ENCODE measurements around the gene CENPV. TPM values are rescaled to one million over a fixed set of nuclear protein-coding genes. Genes with fewer than 3 reads are reported as not detected.

Gene CENPV
- total RNA-seq, 1 donor from 2014 or later: 14.2 TPM

DNA sequence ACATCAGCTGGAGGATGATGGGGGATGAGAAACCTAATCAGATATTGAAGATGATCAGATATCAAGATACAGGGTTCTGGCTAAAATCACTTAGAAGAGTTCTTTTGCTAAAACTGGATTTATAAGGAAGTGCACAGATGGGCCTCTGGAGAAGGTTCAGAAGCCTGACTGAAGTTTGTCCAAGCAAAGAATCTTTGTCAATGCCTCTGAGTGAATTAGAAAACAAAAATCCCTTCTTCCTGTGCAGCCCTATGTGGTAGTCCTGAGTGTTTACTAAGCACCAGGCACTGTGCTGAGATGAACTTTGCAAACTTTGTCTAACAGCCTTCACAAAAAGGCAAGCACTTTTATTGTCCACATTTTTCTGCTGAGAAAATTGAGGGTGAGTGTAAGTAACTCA, 11.4 kb upstream of the CENPV start:
- intact Hi-C loops (cut with micrococcal nuclease): loop anchor here (10.0 kb wide), 1 partner anchor 160 kb away; no protein-coding TSS in a partner anchor
- DNase-seq (no peak), ATAC-seq (no peak)

DNA sequence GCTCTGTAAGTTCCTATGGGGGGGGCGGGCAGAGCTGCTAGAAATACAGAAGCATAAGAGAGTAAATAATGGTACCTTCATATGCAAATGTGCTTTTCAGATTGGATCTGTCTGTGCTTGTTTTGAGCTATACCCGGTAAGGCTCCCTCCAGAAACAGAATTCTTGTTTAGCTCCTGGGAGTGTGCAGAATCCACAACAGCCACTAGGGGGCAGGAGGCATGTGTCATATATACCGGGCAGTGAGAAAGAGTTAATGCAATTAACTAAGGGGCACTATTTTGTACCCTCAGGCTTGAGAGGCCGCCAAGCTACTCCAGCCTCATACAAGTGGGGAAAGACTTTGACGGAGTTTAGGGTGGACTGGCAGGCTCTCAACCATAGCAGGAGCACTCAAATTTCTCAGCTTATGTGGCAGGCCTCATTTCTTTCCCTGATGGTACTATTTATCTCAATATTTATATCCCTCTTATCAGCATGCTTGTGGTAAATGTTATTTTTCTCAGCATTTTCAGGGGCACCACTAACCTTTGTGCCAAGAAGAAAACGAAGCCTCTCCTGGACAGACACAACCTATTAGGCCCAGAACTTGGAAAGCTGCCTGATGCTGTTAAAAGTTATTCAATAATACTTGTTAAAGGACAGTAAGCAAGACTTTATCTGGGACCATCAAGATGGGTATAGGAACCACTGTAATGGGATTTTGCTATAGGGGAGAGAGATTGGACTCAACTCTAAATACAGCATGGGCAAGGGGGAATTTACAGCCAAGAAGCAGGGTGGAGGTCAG, 10.7 kb upstream of the CENPV start:
- ATAC-seq (peak; percentile 89), DNase-seq (peak; percentile 77)
- intact Hi-C loops (cut with micrococcal nuclease): loop anchor here (10.0 kb wide), 1 partner anchor 161 kb away; no protein-coding TSS in a partner anchor

DNA sequence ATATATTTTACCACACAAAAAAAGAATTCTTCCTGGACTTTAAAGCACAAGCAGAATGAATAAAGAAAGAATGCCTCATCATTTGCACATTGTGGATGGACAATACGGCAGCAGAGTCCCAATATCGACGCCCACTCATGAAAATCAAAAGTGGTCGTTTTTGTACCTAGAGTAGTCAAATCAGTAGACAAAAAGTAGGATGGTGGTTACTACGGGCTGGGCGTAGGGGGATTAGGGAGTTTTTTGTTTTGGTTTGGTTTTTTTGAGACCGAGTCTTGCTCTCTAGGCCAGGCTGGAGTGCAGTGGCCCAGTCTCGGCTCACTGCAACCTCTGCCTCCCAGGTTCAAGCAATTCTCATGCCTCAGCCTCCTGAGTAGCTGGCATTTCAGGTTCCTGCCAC, 8.6 kb upstream of the CENPV start:
- DNase-seq (no peak), ATAC-seq (no peak)
- intact Hi-C loops (cut with micrococcal nuclease): loop anchor here (10.0 kb wide), 1 partner anchor 163 kb away; no protein-coding TSS in a partner anchor

DNA sequence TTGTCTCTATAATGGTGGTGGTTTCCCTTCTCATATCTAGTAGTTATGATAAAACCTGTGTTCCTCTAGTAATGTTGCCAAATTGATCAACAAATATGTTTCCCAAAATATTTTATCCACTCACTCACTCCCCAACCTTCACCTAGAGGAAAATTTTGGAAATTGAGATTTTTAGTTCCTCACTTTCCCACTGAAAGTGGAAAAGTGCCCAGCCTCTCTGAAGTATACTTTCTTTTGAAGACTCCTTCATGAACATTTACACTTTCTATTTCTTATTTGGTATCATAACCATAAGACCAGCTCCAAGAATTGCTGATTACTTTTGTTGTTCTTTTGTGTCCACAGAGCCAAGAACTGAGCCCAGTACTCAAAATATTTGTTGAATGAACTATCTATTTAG, 5.1 kb upstream of the CENPV start:
- DNase-seq (no peak), ATAC-seq (no peak)
- intact Hi-C loops (cut with micrococcal nuclease): no loop called here

DNA sequence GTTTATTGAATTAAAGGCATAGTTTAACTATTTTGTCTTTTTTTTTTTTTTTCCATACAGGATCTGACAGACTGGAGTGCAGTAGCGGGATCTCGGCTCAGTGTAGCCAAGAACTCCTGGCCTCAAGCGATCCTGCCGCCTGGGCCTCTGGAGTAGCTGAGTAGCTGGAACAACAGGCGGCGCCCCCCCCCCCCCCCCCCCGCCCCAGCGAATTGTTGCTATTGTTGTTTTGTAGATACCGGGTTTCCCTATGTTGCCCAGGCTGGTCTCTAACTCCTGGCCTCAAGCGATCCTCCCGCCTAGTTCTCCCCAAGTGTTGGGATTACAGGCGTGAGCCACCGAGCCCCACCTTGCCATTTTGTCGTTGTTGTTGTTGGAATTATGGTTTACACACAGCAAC, 1.3 kb upstream of the CENPV start:
- DNase-seq (no peak), ATAC-seq (no peak)
- intact Hi-C loops (cut with micrococcal nuclease): no loop called here

DNA sequence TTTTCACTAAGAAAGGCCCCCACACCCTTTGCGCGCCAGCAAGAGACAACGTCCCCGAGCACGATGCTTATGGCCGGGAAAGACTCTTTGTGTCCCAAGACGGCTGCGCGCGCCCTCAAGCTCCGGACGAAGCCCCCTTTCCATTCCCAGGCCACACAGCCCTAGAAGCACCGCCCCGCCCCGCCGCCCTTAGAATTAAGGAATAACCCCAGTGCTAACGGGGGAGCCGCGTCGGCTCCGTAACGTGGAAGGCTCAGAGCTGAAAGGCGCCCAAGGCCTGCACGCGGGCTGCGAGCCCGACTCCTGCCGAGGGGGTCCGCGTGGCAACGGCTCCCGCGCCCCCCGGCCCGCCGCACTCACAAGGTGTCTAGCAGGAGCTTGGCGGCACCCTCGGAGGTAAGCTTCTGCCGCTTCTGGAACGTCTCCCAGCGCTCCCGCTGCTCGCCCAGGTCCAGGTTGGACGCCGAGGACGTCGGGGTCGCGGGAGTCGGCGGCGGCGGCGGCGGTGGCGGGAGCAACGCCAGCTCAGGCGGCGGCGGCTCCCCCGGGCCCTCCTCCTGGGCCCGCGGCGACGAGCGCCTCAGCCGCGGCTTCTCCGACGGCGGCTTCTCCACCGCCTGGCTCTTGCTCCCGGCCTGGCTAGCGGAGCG, 477 bp downstream of the CENPV start:
- ATAC-seq: peak; percentile 69
- intact Hi-C loops (cut with micrococcal nuclease): no loop called here
- peak; percentile 39 for DNase-seq

DNA sequence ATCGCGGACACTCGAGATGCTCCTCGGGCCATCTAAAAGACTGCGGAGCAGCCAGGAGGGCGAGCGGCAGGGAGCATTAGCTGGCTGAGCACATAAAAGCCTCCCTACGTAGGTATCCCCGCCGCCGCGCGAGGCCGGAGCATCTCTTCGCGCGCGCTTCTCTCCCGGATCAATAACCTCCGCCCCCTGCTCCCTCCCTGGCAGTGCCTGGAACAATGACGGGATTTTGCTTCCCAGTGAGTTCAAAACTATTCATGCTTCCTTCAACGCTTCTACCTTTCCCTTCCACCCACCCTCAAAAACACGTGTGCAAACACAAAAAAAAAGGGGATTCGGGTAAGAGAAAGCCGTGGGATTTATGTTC, 984 bp downstream of the CENPV start:
- intact Hi-C loops (cut with micrococcal nuclease): no loop called here
- DNase-seq: peak; percentile 40
- ATAC-seq: peak; percentile 47

DNA sequence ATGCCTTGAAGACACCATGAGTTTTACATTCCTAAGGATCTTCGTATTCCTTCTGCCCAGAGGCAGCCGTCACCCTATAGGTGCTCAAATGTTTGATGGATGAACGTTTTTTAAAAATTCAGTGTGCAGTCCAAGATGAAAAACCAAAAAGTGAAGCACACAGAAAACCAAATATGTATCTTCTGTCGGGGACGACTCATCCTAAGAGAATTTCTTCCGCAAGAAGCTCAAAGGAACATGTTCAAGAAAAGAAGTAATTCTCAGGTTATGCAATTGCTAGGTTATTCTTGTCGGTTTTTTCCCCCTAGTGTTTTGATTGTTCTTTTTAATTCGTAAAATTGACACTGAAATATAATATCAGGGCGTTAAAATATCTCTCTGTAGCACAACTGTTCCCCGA, 1.4 kb downstream of the CENPV start:
- no peak for ATAC-seq
- DNase-seq: no peak
- intact Hi-C loops (cut with micrococcal nuclease): no loop called here

DNA sequence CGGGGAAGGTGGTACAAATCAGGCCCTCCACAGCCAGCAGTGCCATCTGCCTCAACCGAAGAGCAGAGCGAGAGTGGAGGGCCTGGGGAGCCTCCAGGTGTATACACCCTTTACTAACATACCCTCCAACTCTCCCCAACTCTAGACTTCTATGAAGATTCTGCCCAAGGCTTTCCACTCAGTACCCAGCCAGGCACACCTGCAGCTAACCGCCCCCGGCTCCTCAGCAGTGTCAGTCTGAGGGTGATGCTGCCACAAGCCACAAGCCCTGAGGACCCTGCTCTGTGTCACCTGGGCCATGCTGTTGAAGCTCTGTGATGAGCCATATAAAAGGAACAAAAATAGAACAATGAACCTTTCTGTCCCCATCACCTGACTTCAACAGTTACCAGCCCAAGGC, 3.8 kb downstream of the CENPV start:
- no peak for ATAC-seq

DNA sequence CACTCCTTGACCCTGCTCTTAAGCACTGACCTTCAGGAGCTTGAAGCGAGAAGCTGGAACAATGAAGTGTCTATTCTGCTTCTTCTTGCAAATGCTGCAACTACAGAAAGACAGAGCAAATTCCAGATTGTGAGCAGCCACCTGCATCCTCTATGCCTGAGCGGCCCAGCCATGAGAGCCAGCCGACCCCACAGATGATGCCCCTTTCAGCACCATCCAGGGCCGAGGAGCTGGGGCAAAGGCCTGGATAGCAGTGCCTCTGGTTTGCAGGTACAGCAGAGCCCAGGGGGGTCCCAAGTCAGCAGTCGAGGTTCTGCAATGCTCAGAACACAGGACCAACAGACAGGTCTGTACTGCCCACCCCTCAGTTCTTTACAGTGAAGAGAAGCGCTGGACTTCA, 4.7 kb downstream of the CENPV start:
- ATAC-seq: no peak
- DNase-seq: no peak
- intact Hi-C loops (cut with micrococcal nuclease): no loop called here

More for the DNA sequence above, 3.8 kb downstream of the CENPV start:
- intact Hi-C loops (cut with micrococcal nuclease): no loop called here
- no peak for DNase-seq

DNA sequence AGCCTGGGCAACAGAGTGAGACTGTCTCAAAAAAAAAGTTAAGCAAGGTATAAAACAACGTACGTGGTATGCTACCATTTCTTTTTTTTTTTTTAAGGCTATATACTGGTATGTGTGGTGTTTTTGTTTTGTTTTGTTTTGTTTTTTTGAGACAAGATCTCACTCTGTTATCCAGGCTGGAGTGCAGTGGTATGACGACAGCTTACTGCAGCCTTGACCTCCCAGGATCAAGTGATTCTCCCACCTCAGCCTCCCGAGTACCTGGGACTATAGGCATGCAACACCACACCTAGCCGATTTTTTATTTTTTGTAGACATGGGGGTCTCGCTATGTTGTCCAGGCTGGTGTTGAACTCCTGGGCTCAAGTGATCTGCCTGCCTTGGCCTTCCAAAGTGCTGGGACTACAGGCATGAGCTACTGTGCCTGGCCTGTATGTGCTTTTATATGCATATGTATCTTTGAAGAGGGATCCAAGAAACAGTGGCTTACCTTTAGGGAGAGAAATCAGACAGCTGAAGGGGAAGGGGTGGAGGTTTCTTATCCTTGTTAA, 6.5 kb downstream of the CENPV start:
- ATAC-seq (no peak), DNase-seq (no peak)
- intact Hi-C loops (cut with micrococcal nuclease): no loop called here

DNA sequence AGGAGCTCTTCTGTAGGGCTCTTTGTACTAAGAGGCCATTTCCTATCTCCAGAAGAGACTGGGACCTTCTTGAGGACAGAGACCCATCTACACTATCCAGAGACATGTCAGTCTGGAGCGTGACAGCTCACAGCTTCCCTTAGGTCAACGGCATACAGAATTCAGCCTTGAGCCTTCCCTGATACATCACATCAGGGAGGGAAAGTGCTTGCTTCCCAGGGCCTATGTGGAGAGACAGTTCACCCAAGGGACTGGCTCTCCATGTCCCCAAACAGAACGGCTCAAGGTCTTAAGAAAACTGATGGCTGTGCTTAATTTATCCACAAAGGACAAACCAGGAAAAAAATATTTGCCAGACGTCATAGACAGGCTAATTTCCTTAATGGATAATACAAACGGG, 7.7 kb downstream of the CENPV start:
- DNase-seq: no peak
- intact Hi-C loops (cut with micrococcal nuclease): no loop called here
- ATAC-seq: peak; percentile 68

DNA sequence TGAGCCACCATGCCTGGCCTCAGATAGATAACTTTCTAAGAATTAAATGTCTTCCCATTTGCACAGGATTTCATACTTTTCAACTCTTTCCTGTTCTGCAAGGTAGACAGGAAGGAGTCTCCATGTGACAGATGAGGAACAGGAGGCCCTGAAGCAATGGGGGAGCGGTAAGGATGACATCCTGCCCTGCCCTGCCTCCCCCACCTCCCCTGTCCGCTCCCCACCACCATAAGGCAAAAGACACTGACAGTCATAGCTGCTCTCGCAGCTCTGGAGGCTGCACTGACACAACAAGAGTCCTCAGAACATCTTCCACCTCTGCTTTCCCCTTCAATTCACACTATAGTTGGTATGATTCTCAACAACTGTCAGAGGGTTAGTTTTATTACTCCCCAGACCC, 9.7 kb downstream of the CENPV start:
- DNase-seq: no peak
- intact Hi-C loops (cut with micrococcal nuclease): no loop called here
- ATAC-seq: no peak

DNA sequence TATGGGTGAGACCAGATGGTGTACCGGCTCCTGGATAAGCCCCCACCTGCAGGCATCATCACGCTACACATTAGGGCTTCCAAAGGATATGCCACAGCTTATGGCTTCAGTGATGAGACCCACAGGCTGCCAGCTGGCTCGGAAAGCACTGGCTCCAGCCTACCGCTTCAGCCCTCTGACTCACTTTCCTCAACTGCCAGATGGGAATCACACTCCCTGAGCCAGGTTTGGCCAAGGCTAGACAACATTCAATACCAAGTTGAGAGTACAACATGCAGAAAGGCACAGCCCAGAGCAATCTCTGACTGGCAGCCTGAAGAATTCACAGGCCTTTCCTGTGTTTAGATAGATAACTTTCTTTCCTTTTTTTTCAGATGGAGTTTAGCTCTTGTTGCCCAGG, 10.3 kb downstream of the CENPV start:
- intact Hi-C loops (cut with micrococcal nuclease): no loop called here
- no peak for ATAC-seq

DNA sequence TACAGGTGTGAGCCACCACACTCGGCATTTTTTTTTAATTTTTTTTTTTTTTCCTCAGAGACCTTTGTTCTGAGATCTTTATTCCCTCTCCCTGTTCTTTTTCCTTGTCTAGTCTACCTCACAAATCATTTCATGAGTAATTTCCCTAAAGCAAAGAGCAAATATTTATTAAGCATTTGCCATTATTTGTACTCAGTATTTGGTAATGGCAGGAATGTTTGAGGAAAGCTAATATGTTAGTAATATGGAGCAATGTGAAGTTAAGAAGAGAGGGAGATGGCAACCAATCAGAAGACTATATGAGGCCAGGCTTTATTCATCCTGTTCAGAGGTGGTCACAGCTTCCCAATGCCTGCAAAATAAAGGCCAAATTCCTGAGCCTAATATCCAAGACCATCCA, 13.3 kb downstream of the CENPV start:
- ATAC-seq (no peak), DNase-seq (no peak)
- intact Hi-C loops (cut with micrococcal nuclease): no loop called here

More for the DNA sequence above, 10.3 kb downstream of the CENPV start:
- no peak for DNase-seq

DNA sequence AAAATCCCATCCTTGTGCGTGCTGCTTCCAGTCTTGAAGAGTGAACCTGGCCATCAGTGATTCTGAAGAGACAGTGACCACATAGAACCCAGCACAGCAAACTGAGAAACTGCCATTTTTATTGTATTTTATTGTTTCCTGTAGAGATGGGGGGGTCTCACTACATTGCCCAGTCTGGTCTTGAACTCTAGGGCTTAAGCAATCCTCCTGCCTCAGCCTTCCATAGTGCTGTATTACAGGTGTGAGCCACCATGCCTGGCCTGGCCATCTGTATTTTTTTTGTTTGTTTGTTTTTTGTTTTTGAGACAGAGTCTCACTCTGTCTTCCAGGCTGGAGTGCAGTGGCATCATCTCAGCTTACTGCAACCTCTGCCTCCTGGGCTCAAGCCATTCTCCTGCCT, 13.9 kb downstream of the CENPV start:
- intact Hi-C loops (cut with micrococcal nuclease): no loop called here
- ATAC-seq: no peak
- no peak for DNase-seq

DNA sequence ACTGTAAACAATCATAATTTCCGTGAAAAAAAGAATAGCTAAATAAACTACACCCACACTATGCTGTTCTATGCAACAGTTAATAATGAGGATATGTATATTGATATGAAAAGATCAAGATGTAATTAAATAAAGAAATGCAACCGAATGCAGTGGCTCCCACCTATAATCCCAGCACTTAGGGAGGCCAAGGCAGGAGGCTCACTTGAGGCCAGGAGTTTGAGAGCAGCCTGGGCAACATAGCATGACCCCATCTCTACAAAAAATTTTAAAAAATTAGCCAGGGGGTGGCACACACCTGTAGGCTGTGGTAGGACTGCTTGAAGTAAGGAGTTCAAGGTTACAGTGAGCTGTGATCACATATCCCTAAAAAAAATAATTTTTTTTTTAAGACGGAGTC, 14.9 kb downstream of the CENPV start:
- intact Hi-C loops (cut with micrococcal nuclease): no loop called here
- DNase-seq: no peak
- ATAC-seq: no peak

DNA sequence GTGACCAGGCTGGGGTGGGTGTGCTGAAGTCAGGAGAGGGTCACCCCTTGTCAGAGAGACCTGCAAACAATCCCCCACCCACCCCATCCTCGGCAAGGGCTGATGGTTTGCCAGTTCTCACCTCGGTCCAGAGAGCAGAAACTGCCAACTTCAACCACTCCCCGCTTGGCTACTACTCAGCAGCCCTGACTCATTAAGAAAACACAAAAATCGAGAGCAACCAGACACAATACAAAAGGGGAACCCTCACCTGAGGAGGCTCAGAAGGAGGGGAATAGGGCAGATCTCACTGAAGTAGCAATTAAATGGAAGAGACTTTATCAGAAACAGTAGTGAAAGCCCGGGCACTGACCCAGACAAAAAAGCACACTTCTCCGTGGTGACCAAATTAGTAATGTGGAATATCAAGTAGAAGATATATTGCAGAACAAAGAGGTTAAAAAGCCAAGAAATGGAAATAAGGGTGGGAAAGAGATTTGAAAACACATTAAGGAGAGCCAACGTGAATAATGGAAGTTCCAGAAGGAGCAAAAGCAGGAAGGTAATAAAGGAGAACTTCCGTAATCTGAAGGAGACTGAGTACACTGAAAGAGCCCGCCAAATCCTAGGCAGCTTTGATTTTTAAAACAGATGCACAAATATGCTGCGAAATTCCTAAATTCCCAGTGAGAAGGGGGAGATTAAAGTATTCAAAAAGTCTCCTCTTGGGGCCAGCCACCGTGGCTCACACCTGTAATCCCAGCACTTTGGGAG, 23.6 kb downstream of the CENPV start:
- peak; percentile 46 for ATAC-seq
- intact Hi-C loops (cut with micrococcal nuclease): no loop called here
- no peak for DNase-seq

DNA sequence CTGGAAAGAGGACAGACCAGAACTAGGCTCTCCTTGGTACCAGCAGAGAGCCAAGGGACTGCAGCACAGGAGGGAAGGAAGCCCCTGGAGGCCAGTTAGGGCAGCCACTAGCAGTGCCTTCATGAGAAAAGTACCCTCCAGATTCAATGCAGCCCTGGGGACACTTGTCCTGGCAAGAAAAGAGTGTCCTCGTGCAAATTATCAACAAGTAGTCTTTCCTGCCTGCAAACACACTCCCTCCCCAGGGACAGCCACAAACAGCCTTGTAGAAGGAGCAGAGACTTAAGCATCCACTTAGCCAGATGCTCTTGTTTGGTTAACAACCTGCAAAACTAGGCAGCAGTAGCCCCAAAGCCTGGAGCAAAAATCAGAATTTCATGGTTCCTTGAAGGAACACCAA, 24.3 kb downstream of the CENPV start:
- DNase-seq: no peak
- intact Hi-C loops (cut with micrococcal nuclease): no loop called here
- ATAC-seq: no peak

DNA sequence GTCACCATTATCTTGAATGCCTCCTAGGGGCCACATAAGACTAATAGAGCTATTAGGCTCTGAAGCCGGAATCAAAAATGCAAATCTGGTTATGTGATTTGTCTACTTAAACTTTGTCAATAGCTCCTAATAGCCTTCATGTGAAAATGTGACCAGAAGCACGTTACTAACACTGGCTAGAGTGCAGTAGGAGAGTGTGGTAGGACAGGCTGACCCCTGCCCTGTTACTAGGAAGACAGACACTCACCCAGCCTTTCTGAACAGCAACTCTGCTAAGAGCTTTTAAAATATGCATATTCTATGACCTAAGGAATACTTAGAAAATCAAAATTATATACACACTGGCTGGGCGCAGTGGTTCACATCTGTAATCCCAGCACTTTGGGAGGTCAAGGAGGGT, 26.3 kb downstream of the CENPV start:
- DNase-seq (no peak), ATAC-seq (no peak)
- intact Hi-C loops (cut with micrococcal nuclease): no loop called here

Measured in left ventricle myocardium superior (tissue), 1 donor.